ENCODE measurements around the gene EPHA2.

The EPHA2 gene

DNA sequence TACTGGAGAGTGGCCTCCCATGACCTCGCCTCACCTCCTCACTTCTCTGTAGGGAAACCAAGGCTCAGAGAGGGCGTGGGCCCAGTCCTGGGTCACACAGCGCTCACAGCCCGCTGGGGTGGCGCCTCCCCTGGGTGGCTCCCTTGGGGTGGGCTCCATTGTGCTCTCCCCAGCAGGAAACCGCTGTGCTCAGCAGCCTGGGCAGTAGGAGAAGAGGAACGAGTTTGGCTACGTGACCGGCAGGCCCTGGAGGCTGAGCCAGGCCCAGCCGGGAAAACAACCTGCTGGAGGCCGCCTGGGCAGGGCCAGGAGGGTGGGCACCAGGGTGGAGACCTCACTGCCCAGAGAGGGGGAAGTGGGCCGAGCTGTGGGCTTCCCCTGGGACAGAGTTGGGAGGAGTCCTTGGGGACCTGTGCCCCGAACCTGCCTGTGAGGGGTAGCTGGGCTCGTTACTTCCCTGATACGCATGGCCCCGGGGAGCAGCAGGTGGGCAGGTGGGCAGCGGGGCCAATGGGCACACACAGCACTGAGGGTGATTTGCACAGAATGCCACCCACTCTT, 67.4 kb downstream of the EPHA2 start:
- Histone ChIP-seq H3K27me3 (replicated peaks) (no peaks in the 10 kb centered on the region), H3K27ac (no peak overlapping the region), H3K36me3 (replicated peaks) (no peaks in the 10 kb centered on the region), H3K4me3 (ENCODE audit: low read depth, low read length) (no peak overlapping the region)
- TF ChIP-seq, protein P1, sequence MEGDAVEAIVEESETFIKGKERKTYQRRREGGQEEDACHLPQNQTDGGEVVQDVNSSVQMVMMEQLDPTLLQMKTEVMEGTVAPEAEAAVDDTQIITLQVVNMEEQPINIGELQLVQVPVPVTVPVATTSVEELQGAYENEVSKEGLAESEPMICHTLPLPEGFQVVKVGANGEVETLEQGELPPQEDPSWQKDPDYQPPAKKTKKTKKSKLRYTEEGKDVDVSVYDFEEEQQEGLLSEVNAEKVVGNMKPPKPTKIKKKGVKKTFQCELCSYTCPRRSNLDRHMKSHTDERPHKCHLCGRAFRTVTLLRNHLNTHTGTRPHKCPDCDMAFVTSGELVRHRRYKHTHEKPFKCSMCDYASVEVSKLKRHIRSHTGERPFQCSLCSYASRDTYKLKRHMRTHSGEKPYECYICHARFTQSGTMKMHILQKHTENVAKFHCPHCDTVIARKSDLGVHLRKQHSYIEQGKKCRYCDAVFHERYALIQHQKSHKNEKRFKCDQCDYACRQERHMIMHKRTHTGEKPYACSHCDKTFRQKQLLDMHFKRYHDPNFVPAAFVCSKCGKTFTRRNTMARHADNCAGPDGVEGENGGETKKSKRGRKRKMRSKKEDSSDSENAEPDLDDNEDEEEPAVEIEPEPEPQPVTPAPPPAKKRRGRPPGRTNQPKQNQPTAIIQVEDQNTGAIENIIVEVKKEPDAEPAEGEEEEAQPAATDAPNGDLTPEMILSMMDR (IDR thresholded peaks at IDR 0.05; ENCODE audit: low read depth, low read length, missing control alignments) = no peak
- no peak for DNase-seq
- in situ Hi-C loops (cut with HindIII; ENCODE audit: low pct_ligation_motif_present, low sequenced_read_pairs) = no loop called here

DNA sequence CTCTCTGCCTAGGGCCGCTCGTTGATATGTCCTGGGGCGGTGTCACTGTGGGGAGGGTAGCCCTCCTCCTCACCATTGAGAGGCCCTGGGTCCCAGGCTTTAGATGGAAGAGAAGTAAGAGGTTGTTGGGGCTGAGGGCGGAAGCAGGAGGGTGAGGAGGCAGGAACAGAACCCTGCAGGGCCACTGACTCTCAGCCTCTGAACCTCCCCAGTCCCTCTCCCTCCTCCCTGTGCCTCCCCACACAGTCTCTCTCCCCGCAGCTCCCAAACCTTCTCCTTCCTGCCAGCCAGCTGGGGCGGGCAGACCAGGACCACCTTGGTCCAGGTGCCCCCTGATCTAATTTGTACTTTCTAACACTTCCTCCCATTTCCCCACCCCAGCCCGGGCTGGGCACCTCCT, 68.1 kb downstream of the EPHA2 start:
- Histone ChIP-seq H3K4me3 (ENCODE audit: low read depth, low read length) (no peak overlapping the region), H3K27me3 (replicated peaks) (no peaks in the 10 kb centered on the region), H3K27ac (no peak overlapping the region), H3K36me3 (replicated peaks) (no peaks in the 10 kb centered on the region)
- DNase-seq = no peak
- in situ Hi-C loops (cut with HindIII; ENCODE audit: low pct_ligation_motif_present, low sequenced_read_pairs) = no loop called here
- TF ChIP-seq, protein P1 (IDR thresholded peaks at IDR 0.05; ENCODE audit: low read depth, low read length, missing control alignments) = no peak

DNA sequence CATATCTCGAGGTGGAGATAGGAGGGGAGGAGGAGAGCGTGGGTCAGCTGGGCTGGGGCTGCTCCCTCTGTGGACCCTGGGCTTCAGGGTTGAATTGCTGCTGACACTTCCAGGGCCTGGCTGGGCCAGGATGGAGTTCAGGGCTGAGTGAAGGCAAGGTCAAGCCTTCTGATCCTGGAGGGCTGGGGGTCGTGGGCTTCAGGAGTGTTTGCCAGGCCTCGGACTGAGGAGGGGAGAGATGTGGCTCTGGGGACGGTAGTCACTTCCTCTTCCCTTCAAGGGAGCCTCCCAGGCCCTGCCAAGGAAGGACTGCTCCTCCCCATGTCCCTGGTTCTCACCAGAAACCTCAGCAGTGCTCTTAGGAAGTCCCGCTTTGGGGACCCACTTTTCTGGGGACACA, 70.3 kb downstream of the EPHA2 start:
- no peak for DNase-seq
- TF ChIP-seq, protein P1 (IDR thresholded peaks at IDR 0.05; ENCODE audit: low read depth, low read length, missing control alignments) = no peak
- H3K27me3 ChIP-seq (replicated peaks) = no peaks in the 10 kb centered on the region
- H3K4me3 ChIP-seq (ENCODE audit: low read depth, low read length) = no peak overlapping the region
- no peak overlapping the region for H3K27ac ChIP-seq
- in situ Hi-C loops (cut with HindIII; ENCODE audit: low pct_ligation_motif_present, low sequenced_read_pairs) = no loop called here
- no peaks in the 10 kb centered on the region for H3K36me3 ChIP-seq (replicated peaks)

DNA sequence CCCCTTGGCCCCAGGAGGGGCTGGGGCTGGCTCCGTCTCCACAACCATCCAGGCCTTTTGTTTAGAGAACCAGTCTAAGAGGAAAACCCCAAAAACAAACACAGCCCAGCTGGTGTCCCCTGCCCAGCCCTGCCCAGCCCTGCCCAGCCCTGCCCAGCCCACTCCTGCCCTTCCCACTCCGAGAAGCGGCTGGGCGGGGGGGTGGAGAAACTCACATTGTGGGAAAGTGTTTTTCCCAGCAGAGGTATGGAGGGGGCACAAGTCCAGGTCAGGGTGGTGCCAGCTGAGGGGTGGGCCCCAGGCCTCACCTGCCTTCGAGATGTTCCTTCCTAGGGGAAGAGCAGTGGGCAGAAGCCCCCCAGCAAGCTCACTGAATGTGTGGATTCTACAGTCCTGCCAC, 72.4 kb downstream of the EPHA2 start:
- TF ChIP-seq, protein P1 (IDR thresholded peaks at IDR 0.05; ENCODE audit: low read depth, low read length, missing control alignments) = no peak
- in situ Hi-C loops (cut with HindIII; ENCODE audit: low pct_ligation_motif_present, low sequenced_read_pairs) = no loop called here

DNA sequence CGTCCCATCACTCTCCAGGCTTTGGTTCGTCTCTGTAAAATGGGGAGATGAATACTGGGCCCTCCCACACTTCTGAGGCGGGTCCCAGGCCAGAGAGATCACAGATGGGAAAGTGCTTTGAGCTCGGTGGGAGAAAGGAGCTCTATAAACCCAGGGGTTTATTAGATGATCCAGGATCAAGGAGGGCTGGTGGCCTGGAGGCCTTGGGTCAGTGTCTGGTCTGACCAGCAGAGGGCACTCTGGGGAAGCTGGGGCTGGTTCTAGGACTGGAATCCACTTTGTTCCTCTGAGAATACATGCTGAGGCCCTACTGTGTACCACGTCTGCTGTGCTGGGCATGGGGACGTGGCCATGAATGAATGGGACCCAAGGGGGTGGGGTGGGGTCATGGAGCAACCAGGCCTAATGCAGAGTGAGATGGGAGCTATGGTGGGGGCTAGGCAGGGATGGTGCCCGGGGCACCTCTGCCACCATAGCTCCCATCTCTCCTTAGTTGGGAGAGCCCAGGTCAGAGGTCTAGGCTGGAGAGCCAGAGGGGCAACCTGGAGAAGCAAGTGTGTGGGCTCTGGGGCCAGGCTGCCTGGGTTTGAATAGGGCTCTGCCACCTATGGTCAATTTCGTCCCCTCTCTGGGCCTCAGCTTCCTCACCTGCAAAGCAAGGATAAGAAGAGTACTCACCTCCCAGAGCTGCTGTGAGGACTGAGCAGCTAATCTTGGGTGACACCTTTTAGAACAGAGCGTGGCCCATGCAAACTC, 73.4 kb downstream of the EPHA2 start:
- H3K4me3 ChIP-seq (ENCODE audit: low read depth, low read length) = no peak overlapping the region
- DNase-seq = peak; percentile 53
- no peak overlapping the region for H3K27ac ChIP-seq
- no peaks in the 10 kb centered on the region for H3K36me3 ChIP-seq (replicated peaks)
- in situ Hi-C loops (cut with HindIII; ENCODE audit: low pct_ligation_motif_present, low sequenced_read_pairs) = no loop called here
- TF ChIP-seq, protein P1 (IDR thresholded peaks at IDR 0.05; ENCODE audit: low read depth, low read length, missing control alignments) = peak; percentile 98
- no peaks in the 10 kb centered on the region for H3K27me3 ChIP-seq (replicated peaks)

More for the DNA sequence above, 72.4 kb downstream of the EPHA2 start:
- H3K36me3 ChIP-seq (replicated peaks) = no peaks in the 10 kb centered on the region
- H3K4me3 ChIP-seq (ENCODE audit: low read depth, low read length) = no peak overlapping the region
- H3K27me3 ChIP-seq (replicated peaks) = no peaks in the 10 kb centered on the region
- no peak overlapping the region for H3K27ac ChIP-seq
- DNase-seq = no peak

Measured in brain microvascular endothelial cell (primary cell).